HG03432 (cell line): ENCODE results near the gene ITGB1BP1.
"Not testable (repeated sequence)": the region's sequence is repeated elsewhere in the genome, so short reads cannot be mapped to it uniquely, and the experiment has no call there.

Experiments used
- ATAC-seq: cut with Tn5 transposase; IDR thresholded peaks from one replicate; pipeline ENCODE4 v1.9.1; 2021; ENCODE audit warnings: mild to moderate bottlenecking, moderate library complexity; ENCODE audit not compliant: unreplicated experiment

ITGB1BP1 gene

GRCh38 chr2:9401646-9402371, 21.5 kb downstream of the ITGB1BP1 start:
- ATAC-seq, result no peak

GRCh38 chr2:9401059-9401547, 22.2 kb downstream of the ITGB1BP1 start:
- ATAC-seq, result no peak

GRCh38 chr2:9400268-9401058, 22.9 kb downstream of the ITGB1BP1 start:
- ATAC-seq, result no peak

GRCh38 chr2:9398881-9399780, 24.2 kb downstream of the ITGB1BP1 start:
- no peak for ATAC-seq

- ATAC-seq, result not testable (repeated sequence)
Observed at GRCh38 chr2:9398251-9398650, 25.1 kb downstream of the ITGB1BP1 start.

GRCh38 chr2:9397201-9397600, 26.1 kb downstream of the ITGB1BP1 start:
- no peak for ATAC-seq

GRCh38 chr2:9394816-9395215, 28.5 kb downstream of the ITGB1BP1 start:
- no peak for ATAC-seq

GRCh38 chr2:9392898-9393765, 30.2 kb downstream of the ITGB1BP1 start:
- ATAC-seq, result no peak

- no peak for ATAC-seq
Observed at GRCh38 chr2:9391961-9392720, 31.2 kb downstream of the ITGB1BP1 start.

- ATAC-seq, result no peak
Observed at GRCh38 chr2:9390991-9391390, 32.3 kb downstream of the ITGB1BP1 start.

GRCh38 chr2:9390151-9390850, 33.0 kb downstream of the ITGB1BP1 start:
- no peak for ATAC-seq

- no peak for ATAC-seq
Observed at GRCh38 chr2:9388950-9389911, 34.1 kb downstream of the ITGB1BP1 start.

GRCh38 chr2:9388199-9388681, 35.1 kb downstream of the ITGB1BP1 start:
- no peak for ATAC-seq

- ATAC-seq, result no peak
Observed at GRCh38 chr2:9385841-9386240, 37.5 kb downstream of the ITGB1BP1 start.

- ATAC-seq, result no peak
Observed at GRCh38 chr2:9384521-9384920, 38.8 kb downstream of the ITGB1BP1 start.

GRCh38 chr2:9382604-9383235, 40.6 kb downstream of the ITGB1BP1 start:
- ATAC-seq, result no peak
